HG03064 (cell line): Measurements from ENCODE around the gene LYRM2.
"Not testable (repeated sequence)": the region's sequence is repeated elsewhere in the genome, so short reads cannot be mapped to it uniquely, and the experiment has no call there.

ENCODE experiments used
- ATAC-seq: cut with Tn5 transposase; IDR thresholded peaks from one replicate; pipeline ENCODE4 v1.9.1; 2021; ENCODE audit warnings: low read depth; ENCODE audit not compliant: unreplicated experiment

The LYRM2 gene

GRCh38 chr6:89650579-89650978, 12.0 kb upstream of the LYRM2 start:
- no peak for ATAC-seq

- ATAC-seq: no peak
These were observed 11.1 kb upstream of the LYRM2 start for GRCh38 chr6:89649682-89650081.

- ATAC-seq: no peak
These were observed 6.3 kb upstream of the LYRM2 start for GRCh38 chr6:89644864-89645263.

- ATAC-seq: no peak
These were observed 4.9 kb upstream of the LYRM2 start for GRCh38 chr6:89643406-89643805.

GRCh38 chr6:89642956-89643355, 4.4 kb upstream of the LYRM2 start:
- ATAC-seq: no peak

GRCh38 chr6:89641581-89641980, 3.0 kb upstream of the LYRM2 start:
- not testable (repeated sequence) for ATAC-seq

GRCh38 chr6:89640804-89641203, 2.3 kb upstream of the LYRM2 start:
- no peak for ATAC-seq

- no peak for ATAC-seq
These were observed 607 bp downstream of the LYRM2 start for GRCh38 chr6:89637960-89638319.

- ATAC-seq: not testable (repeated sequence)
These were observed 2.1 kb downstream of the LYRM2 start for GRCh38 chr6:89636412-89636811.

GRCh38 chr6:89630488-89630887, 8.1 kb downstream of the LYRM2 start:
- no peak for ATAC-seq

GRCh38 chr6:89623749-89624148, 14.8 kb downstream of the LYRM2 start:
- ATAC-seq: no peak

- no peak for ATAC-seq
These were observed 19.0 kb downstream of the LYRM2 start for GRCh38 chr6:89619567-89619966.

- ATAC-seq: no peak
These were observed 20.5 kb downstream of the LYRM2 start for GRCh38 chr6:89618026-89618425.

- ATAC-seq: no peak
These were observed 22.0 kb downstream of the LYRM2 start for GRCh38 chr6:89616531-89616930.

GRCh38 chr6:89615882-89616281, 22.7 kb downstream of the LYRM2 start:
- no peak for ATAC-seq

GRCh38 chr6:89613790-89614189, 24.8 kb downstream of the LYRM2 start:
- ATAC-seq: no peak

- no peak for ATAC-seq
These were observed 26.4 kb downstream of the LYRM2 start for GRCh38 chr6:89612121-89612520.

GRCh38 chr6:89611666-89612065, 26.9 kb downstream of the LYRM2 start:
- no peak for ATAC-seq

- ATAC-seq: no peak
These were observed 28.4 kb downstream of the LYRM2 start for GRCh38 chr6:89610149-89610642.

- ATAC-seq: no peak
These were observed 32.7 kb downstream of the LYRM2 start for GRCh38 chr6:89605861-89606260.

GRCh38 chr6:89604653-89605052, 33.9 kb downstream of the LYRM2 start:
- ATAC-seq: no peak

- no peak for ATAC-seq
These were observed 36.4 kb downstream of the LYRM2 start for GRCh38 chr6:89602166-89602565.

GRCh38 chr6:89599727-89600126, 38.8 kb downstream of the LYRM2 start:
- no peak for ATAC-seq
